HG03097 (cell line): ENCODE measurements around the gene NDUFS7.
"Not testable (repeated sequence)": the region's sequence is repeated elsewhere in the genome, so short reads cannot be mapped to it uniquely, and the experiment has no call there.

Experiments
- ATAC-seq: cut with Tn5 transposase; IDR thresholded peaks from one replicate; pipeline ENCODE4 v1.9.1; 2021; ENCODE audit not compliant: unreplicated experiment, low FRiP score

The NDUFS7 gene

GRCh38 chr19:1429750-1430149, 46.0 kb downstream of the NDUFS7 start:
- ATAC-seq: no peak

DNA sequence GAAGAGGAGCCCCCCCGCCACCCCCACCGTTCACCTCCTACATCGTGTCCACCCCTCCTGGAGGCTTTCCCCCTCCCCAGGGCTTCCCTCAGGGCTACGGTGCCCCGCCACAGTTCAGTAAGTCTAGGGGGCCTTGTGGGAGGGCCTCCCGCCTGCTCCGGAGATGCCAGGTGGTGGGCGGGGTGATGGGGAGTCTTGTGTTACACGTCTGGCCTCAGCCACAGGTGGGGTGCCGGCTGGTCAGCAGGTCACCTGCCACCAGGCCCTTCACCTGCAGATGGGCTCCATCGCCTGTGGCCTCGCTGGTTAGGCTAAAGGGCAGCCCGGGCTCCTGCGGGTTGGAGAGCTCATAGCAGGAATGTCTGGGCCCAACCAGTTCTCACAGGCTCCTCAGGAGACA, 46.5 kb downstream of the NDUFS7 start:
- no peak for ATAC-seq

DNA sequence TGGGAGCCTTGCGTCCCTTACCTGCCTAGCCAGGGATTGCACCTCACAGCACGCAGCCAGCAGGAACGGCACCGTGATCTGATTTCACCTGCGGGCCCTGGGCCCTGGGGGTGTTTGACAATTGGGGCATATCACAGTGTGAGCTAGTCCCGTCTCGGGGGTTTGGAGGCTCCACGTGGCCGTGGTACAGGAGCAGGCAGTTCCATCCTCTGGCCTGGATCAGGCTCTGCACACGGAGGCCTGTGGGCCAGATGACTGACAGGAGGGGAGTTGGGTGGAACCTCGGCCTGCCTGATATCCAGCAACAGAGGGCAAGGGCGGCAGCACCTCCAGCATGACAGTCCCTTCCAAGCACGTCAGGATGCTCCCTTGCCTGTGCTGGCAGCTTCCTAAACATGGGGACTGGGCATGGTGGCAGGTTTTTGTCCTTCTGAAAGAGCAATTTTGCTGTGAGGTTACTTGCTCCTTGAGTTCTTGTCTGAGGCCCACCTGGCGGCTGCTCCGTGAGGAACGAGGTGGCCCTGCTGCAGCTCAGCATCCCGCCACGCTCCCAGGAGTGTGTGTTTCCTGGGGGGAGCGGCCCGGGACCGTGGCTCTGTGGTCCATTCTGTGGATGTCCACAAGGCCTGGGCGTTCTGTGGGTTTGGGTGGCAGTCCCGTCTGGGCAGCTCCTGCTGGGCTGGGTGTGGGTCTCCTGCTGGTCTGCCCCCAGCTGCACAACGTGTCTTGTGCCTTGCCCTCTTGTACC, 48.2 kb downstream of the NDUFS7 start:
- no peak for ATAC-seq

GRCh38 chr19:1432507-1432887, 48.8 kb downstream of the NDUFS7 start:
- no peak for ATAC-seq

DNA sequence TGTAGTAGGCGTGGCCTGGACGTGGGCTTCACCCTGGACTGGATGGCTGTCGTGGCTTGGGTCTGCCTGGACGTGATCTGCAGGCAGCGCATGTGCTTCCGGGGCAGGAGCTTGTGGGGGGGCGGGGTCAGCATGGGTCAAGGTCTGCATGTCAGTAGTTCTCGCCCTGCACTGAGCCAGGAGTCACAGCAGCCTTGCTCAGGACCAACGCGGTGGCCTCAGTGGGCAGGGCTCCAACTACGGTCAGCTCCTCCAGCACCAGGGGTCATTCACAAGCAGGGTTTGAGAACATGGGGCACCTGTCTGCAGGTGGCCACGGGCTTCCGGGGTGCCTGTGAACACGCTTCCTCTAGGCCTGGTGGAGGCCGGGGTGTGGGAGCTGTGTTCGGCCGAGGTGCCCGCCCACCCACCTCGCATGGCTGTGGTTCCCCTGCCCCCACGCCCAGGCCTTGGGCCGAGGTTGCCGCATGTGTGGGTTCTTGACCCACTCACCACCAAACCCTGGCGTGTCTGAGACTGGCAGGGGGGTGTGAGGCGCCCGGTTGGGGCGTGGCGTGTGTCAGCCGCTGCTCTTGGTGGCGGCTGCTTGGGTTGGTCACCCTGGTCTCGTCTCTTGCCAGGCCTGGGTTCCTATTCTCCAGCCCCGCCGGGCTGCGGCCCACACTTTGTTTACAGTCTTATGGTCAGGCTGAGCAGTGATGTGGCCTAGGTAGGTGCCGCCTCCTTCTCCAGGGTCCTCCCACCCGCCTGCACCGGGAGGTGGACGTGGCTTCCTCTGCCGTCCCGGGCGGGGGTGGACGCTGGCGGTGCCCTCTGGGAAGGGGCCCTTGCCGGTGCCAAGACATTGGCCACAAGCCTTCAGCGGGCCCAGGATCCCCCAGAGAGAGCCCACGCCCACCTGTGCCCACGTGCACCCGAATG, 49.7 kb downstream of the NDUFS7 start:
- ATAC-seq: no peak

DNA sequence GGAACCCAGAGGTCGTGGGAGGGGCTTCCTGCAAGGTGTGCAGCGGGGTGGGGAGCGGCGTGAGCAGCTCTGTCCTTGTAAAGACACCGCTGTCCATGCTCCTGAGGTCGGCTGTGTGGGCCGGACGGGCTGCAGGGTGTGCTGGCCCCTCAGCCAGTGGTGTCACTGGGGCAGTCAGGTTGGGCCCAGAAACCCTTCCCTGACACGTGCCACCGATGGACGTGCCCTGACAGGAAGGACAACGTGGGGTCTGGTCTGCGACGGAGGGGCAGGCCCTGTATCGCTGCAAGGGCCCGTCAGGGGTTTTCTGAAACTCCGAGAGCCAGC, 50.3 kb downstream of the NDUFS7 start:
- no peak for ATAC-seq

- ATAC-seq: no peak
Observed at GRCh38 chr19:1434577-1435060, 50.9 kb downstream of the NDUFS7 start.

DNA sequence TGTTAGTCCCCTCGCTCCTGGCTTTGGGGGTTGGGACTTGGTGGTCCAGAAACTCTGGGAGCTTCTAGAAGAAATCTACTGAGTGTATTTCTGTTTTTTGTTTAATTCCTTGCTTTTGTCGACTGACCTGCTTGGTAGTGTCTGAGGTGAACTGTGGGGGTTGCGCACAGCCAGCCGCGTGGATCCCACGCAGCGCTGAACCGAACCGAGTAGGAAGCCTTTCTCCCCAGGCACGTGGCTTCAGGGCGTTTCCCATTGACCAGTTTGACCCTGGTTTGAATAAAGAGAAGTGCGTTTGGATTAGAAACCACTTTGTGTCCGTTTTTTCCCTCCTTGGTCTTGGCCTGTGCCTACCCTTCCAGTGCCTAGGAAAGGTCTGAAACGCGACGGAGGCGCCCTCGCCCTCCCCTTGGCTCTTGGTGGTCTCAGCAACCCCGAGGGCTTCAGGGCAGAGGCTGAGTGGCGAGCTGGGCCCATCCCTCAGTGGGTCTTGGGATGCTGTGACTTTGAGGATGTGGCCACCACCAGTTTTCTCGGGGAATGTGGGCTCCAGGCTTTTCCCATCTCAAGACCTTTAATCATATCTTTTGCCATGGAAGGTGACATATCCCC, 51.8 kb downstream of the NDUFS7 start:
- no peak for ATAC-seq

- no peak for ATAC-seq
Observed at GRCh38 chr19:1437609-1438008, 53.9 kb downstream of the NDUFS7 start.

DNA sequence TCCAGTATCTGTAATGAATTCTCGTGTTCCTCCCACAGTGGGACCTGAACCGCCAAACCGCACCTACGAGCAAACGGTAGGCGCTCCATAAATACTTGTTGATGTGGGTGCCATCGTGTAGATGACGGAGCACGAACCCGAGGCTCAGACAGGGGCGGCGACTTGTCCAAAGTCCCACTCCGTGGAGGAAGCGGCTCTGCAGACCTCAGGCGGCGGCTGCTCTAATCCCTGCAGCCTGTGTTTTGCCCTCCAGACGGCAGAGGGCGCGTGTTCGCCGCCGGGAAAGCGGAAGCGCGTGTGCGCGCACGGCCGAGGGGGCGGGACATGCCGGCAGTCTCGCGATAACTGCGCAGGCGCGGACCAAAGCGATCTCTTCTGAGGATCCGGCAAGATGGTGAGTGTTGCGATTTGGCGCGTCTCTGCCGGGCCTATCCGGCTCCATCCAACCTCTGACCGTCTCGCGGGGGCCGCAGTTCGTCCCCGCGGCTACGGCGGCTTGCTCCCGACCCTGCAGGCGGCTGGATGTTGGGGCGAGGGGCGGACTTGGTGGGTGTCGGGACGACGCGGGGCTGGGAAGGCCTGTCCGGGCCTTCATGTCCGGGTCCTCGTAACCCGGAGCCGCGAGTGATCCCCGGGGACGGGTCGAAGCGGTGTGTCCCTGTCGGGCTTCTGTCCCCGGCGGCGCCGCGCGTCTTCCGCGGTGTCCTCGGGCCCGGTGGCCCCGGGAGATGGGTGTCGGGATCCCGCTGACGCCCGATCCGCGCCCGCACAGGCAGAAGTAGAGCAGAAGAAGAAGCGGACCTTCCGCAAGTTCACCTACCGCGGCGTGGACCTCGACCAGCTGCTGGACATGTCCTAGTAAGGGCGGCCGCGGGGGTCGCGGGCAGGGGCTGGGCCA, 54.6 kb downstream of the NDUFS7 start, which contains the start of gene RPS15:
RPS15 (plus strand) TSS at position 362 of the 898 bp plus-strand sequence; CDS start at position 392, 30 bp downstream.
- peak; percentile 75 for ATAC-seq

DNA sequence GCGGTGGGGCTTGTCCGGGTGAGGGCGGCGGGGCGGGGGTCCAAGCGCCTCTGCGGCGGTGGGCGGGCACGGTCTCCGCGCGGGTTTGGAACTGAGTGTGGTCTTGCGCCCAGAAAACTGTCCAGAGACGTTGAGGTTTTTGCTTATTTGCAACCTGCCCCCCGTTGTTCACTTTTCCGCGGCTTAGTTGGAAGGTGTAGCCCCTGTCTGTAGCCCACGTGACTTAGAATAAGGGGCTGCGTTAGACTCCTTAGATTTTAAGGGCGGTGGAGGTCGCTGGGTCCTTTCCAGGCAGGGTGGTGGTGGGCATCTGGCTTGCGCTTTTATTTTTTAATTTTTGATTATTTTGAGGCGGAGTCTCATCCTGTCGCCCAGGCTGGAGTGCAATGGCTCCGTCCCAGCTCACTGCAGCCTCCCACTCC, 55.2 kb downstream of the NDUFS7 start:
- no peak for ATAC-seq

GRCh38 chr19:1439525-1440417, 56.1 kb downstream of the NDUFS7 start:
- ATAC-seq: not testable (repeated sequence)

DNA sequence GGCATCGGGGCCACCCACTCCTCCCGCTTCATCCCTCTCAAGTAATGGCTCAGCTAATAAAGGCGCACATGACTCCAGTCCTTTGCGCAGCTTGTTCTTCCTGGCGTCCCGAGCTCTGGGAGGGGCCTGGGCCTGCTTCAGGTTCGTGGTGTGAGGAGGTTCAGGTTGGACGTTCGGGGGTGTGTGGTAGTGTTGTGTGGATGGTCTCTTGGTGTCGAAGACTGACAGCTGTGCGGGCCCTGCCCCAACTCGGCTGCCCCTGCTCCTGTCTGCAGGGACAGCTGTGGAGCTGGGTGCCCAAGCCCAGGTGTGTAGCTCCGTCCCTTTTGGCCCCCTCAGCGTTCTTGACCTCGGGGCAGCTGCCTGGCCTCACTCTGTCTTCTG, 56.7 kb downstream of the NDUFS7 start:
- no peak for ATAC-seq

GRCh38 chr19:1441022-1441426, 57.3 kb downstream of the NDUFS7 start:
- ATAC-seq: no peak

DNA sequence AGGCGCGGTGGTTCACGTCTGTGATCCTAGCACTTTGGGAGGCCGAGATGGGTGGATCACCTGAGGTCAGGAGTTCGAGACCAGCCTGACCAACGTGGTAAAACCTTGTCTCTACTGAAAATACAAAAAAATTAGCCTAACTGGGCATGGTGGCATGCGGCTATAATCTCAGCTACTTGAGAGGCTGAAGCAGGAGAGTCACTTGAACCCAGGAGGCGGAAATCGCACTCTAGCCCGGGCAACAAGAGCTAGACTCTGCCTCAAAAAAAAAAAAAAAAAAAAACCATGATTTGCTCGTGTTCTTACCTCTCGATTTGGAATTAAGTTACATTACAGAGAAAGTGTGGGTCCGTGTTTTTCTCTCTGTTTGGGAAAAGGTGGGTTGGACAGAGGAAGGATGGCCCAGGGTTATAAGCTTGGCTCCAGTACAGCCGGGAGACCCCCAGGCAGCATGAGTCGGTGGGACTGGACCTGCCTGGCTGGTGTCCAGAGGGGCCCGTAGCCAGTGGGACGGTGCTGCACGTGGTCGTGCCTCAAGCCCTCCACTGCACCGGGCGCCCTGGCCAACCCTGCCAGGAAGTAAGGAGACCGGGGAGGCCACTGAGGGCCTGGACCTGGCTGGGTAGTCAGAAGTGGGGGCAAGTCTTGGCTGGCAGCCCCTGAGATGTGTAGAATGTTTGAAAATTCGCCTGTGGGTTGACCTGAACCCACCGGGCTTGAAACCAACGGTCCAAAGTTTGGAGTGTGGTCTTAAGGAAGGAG, 58.2 kb downstream of the NDUFS7 start:
- ATAC-seq: no peak
